Vagina (tissue), 2 donors: Measurements from ENCODE around the gene KNSTRN. TPM values are rescaled to one million over a fixed set of nuclear protein-coding genes. Genes with fewer than 3 reads are reported as not detected.
A peak's percentile ranks its signal among the peaks of the same experiment; 100 is the strongest.

Experiments
- DNase-seq, 2 donors: peaks; one replicate each; pipeline ENCODE4 v3.0.0-alpha.2; 2017; ENCODE audit errors: extremely low spot score in 2 of 2
- H3K27ac ChIP-seq: fragments of 200-600 bp; sonication (generic); one replicate; pipeline ENCODE4 v1.5.1; 2019
- H3K27me3 ChIP-seq: fragments of 200-600 bp; sonication (generic); one replicate; pipeline ENCODE4 v1.5.1; 2019
- H3K36me3 ChIP-seq, 2 donors: fragments of 200-600 bp; sonication (generic); one replicate each; pipeline ENCODE4 v1.5.1; 2017 to 2019
- H3K4me1 ChIP-seq: fragments of 200-600 bp; sonication (generic); one replicate; pipeline ENCODE4 v1.5.1; 2019
- H3K4me3 ChIP-seq, 2 donors: fragments of 200-600 bp; sonication (generic); 1 replicate in 1 of 2; 2 replicates in 1 of 2; pipeline ENCODE4 v1.5.1; 2016 to 2019
- H3K9me3 ChIP-seq: fragments of 200-600 bp; sonication (generic); one replicate; pipeline ENCODE4 v1.5.1; 2019
- POLR2A ChIP-seq, 2 donors: fragments of 450-650 bp; IDR thresholded peaks; one replicate each; pipeline ENCODE4 v1.6.1; 2017; ENCODE audit warnings: antibody characterized with exemption in 2 of 2, mild to moderate bottlenecking in 2 of 2, moderate library complexity in 2 of 2
- POLR2AphosphoS5 ChIP-seq, 2 donors: sonication (generic); formaldehyde crosslinking; IDR thresholded peaks; one replicate each; pipeline ENCODE4 v1.9.0; 2017; ENCODE audit warnings: antibody characterized with exemption in 2 of 2, mild to moderate bottlenecking in 2 of 2, low read depth in 1 of 2; ENCODE audit not compliant: insufficient read depth in 1 of 2
- intact Hi-C: fragments of 100-400 bp; cut with DNase I; formaldehyde crosslinking; loops from one replicate; pipeline ENCODE4 v1.15.1; 2023
- total RNA-seq: library from RNA; depleted of rRNA; stranded (reverse); fragments of >200 nt; gene quantifications from one replicate; pipeline ENCODE4 v1.2.3, GENCODE V29; 2016
- TF ChIP-seq, protein P1 (sequence below), 3 experiments: fragments of 450-650 bp in 2 of 3; fragments of 200-600 bp in 1 of 3; sonication (generic) in 1 of 3; IDR thresholded peaks; one replicate each; pipeline ENCODE4 v1.5.1; 2017 to 2019; ENCODE audit warnings: antibody characterized with exemption in 3 of 3, mild to moderate bottlenecking in 2 of 3, moderate library complexity in 2 of 3

The KNSTRN gene
- total RNA-seq, 1 donor from 2014 or later, result 13.5 TPM

DNA sequence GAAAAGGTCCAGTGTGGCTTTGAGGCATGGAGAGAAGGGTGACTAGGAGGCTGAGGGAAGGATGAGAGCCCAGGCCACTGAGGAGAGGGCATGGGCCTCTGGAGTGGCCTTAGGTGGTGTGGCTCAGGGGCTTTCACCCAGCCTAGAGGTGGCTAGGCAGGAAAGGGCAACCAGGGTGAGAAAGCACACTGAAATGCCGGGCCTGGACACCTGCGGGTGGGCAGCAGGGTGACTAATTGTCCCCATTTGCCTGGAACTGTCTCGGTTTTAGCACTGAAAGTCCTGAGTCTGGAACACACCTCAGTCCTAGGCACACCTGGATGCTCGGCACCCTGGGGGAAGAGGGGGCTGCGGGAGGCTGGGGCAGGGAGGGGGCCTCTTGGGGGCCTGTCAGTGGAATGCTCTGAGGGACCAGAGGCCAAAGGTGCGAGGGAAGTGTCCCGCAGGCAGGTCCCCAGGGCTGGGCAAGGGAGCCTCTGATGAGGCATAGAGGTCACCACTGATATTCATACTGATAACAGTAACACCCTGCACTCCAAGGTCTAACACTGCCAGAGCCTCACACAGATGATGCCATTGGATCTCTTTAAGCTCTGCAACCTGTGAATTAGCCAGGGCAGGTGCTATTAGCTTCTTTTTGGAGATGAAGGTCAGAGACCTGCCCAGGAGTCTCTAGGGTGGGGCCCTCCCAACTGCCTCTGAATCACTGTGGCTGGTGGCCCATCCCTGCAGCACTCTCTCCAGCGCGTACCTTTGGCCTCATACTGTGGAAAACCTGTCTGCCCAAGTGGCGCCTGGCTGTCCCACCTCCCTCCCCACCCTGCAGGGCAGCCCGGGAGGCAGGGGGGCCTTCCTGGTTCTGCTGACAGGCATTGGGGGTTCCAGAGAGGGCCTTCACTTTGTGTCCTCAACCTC, 34.7 kb upstream of the KNSTRN start:
- Histone ChIP-seq H3K4me1 (peaks cover 23% of the 10 kb centered on the region), H3K9me3 (no peaks in the 10 kb centered on the region), H3K27ac (peak overlapping the region; percentile 53), H3K36me3 (no peaks in the 10 kb centered on the region), H3K4me3 (no peak overlapping the region), H3K27me3 (no peaks in the 10 kb centered on the region)
- TF ChIP-seq POLR2AphosphoS5 (IDR thresholded peaks at IDR 0.05; ENCODE audit: insufficient read depth in 1 of 2, low read depth in 1 of 2) (no peak), POLR2A (IDR thresholded peaks at IDR 0.05) (no peak)
- TF ChIP-seq, protein P1, sequence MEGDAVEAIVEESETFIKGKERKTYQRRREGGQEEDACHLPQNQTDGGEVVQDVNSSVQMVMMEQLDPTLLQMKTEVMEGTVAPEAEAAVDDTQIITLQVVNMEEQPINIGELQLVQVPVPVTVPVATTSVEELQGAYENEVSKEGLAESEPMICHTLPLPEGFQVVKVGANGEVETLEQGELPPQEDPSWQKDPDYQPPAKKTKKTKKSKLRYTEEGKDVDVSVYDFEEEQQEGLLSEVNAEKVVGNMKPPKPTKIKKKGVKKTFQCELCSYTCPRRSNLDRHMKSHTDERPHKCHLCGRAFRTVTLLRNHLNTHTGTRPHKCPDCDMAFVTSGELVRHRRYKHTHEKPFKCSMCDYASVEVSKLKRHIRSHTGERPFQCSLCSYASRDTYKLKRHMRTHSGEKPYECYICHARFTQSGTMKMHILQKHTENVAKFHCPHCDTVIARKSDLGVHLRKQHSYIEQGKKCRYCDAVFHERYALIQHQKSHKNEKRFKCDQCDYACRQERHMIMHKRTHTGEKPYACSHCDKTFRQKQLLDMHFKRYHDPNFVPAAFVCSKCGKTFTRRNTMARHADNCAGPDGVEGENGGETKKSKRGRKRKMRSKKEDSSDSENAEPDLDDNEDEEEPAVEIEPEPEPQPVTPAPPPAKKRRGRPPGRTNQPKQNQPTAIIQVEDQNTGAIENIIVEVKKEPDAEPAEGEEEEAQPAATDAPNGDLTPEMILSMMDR (IDR thresholded peaks at IDR 0.05), result no peak
- DNase-seq, result no peak
- intact Hi-C loops, result loop anchor here (10.0 kb wide), 1 partner anchor 77 kb away; no protein-coding TSS in a partner anchor

GRCh38 chr15:40348474-40348870, 34.0 kb upstream of the KNSTRN start:
- Histone ChIP-seq H3K4me3 (no peak overlapping the region), H3K4me1 (peaks cover 19% of the 10 kb centered on the region), H3K27ac (peak overlapping the region; percentile 53), H3K36me3 (no peaks in the 10 kb centered on the region), H3K27me3 (no peaks in the 10 kb centered on the region), H3K9me3 (no peaks in the 10 kb centered on the region)
- intact Hi-C loops, result loop anchor here (10.0 kb wide), 1 partner anchor 76 kb away; no protein-coding TSS in a partner anchor
- TF ChIP-seq POLR2AphosphoS5 (IDR thresholded peaks at IDR 0.05; ENCODE audit: insufficient read depth in 1 of 2, low read depth in 1 of 2) (no peak), POLR2A (IDR thresholded peaks at IDR 0.05) (no peak)
- TF ChIP-seq, protein P1 (IDR thresholded peaks at IDR 0.05), result no peak
- no peak for DNase-seq

DNA sequence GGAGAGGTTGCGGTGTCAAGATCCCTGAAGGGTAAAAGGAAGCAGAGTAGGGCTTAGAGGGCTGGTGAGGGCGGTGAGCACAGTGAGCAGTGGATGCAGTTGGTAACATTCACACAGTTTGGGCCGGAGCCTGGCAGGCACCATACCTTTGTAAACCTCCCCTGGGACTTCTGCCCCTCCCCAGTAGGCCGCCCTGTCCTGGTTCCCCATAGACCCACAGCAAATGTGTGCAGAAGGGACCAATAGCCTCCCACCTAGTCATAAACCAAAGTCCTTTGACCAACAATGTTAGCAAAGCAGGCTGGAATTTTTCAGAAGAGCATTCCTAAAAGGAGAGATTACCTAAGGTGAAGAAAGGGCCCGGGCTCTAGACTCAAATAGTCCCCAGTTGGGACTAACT, 33.4 kb upstream of the KNSTRN start:
- DNase-seq, result no peak
- TF ChIP-seq POLR2AphosphoS5 (IDR thresholded peaks at IDR 0.05; ENCODE audit: insufficient read depth in 1 of 2, low read depth in 1 of 2), result no peak
- TF ChIP-seq, protein P1 (IDR thresholded peaks at IDR 0.05), result no peak
- TF ChIP-seq POLR2A (IDR thresholded peaks at IDR 0.05), result no peak
- H3K27me3 ChIP-seq, result no peaks in the 10 kb centered on the region
- H3K27ac ChIP-seq, result no peak overlapping the region
- no peaks in the 10 kb centered on the region for H3K9me3 ChIP-seq
- no peaks in the 10 kb centered on the region for H3K36me3 ChIP-seq
- H3K4me3 ChIP-seq, result no peak overlapping the region
- H3K4me1 ChIP-seq, result peaks cover 12% of the 10 kb centered on the region
- intact Hi-C loops, result loop anchor here (10.0 kb wide), 1 partner anchor 76 kb away; no protein-coding TSS in a partner anchor

- H3K9me3 ChIP-seq, result no peaks in the 10 kb centered on the region
- intact Hi-C loops, result no loop called here
- H3K4me1 ChIP-seq, result peaks cover 1% of the 10 kb centered on the region
- no peak for DNase-seq
- H3K27ac ChIP-seq, result no peak overlapping the region
- H3K36me3 ChIP-seq, result no peaks in the 10 kb centered on the region
- H3K4me3 ChIP-seq, result no peak overlapping the region
- H3K27me3 ChIP-seq, result no peaks in the 10 kb centered on the region
- TF ChIP-seq POLR2A (IDR thresholded peaks at IDR 0.05), result no peak
- no peak for TF ChIP-seq POLR2AphosphoS5 (IDR thresholded peaks at IDR 0.05; ENCODE audit: insufficient read depth in 1 of 2, low read depth in 1 of 2)
These were observed 30.1 kb upstream of the KNSTRN start for GRCh38 chr15:40352281-40352901.

- TF ChIP-seq, protein P1 (IDR thresholded peaks at IDR 0.05), result no peak
- TF ChIP-seq POLR2A (IDR thresholded peaks at IDR 0.05), result no peak
- TF ChIP-seq POLR2AphosphoS5 (IDR thresholded peaks at IDR 0.05; ENCODE audit: insufficient read depth in 1 of 2, low read depth in 1 of 2), result no peak
- intact Hi-C loops, result no loop called here
- no peaks in the 10 kb centered on the region for H3K36me3 ChIP-seq
- H3K9me3 ChIP-seq, result no peaks in the 10 kb centered on the region
- DNase-seq, result no peak
- H3K27ac ChIP-seq, result no peak overlapping the region
- no peak overlapping the region for H3K4me3 ChIP-seq
- H3K4me1 ChIP-seq, result peaks cover 12% of the 10 kb centered on the region
- no peaks in the 10 kb centered on the region for H3K27me3 ChIP-seq
These were observed 28.8 kb upstream of the KNSTRN start for GRCh38 chr15:40353697-40354096.
